ENCODE data around the gene INPP5A. TPM values are rescaled to one million over a fixed set of nuclear protein-coding genes. Genes with fewer than 3 reads are reported as not detected.
"Not testable (repeated sequence)": the region's sequence is repeated elsewhere in the genome, so short reads cannot be mapped to it uniquely, and the experiment has no call there.

The INPP5A gene
- total RNA-seq, 2 donors from 2014 or later, result 74.4 to 95.3 TPM

- no peak for DNase-seq
- intact Hi-C loops (cut with DNase I), result loop anchor here (10.0 kb wide), 2 partner anchors 65 to 105 kb away; no protein-coding TSS in a partner anchor
- no peak for ATAC-seq
Measured at GRCh38 chr10:132570265-132570664, 32.7 kb downstream of the INPP5A start.

DNA sequence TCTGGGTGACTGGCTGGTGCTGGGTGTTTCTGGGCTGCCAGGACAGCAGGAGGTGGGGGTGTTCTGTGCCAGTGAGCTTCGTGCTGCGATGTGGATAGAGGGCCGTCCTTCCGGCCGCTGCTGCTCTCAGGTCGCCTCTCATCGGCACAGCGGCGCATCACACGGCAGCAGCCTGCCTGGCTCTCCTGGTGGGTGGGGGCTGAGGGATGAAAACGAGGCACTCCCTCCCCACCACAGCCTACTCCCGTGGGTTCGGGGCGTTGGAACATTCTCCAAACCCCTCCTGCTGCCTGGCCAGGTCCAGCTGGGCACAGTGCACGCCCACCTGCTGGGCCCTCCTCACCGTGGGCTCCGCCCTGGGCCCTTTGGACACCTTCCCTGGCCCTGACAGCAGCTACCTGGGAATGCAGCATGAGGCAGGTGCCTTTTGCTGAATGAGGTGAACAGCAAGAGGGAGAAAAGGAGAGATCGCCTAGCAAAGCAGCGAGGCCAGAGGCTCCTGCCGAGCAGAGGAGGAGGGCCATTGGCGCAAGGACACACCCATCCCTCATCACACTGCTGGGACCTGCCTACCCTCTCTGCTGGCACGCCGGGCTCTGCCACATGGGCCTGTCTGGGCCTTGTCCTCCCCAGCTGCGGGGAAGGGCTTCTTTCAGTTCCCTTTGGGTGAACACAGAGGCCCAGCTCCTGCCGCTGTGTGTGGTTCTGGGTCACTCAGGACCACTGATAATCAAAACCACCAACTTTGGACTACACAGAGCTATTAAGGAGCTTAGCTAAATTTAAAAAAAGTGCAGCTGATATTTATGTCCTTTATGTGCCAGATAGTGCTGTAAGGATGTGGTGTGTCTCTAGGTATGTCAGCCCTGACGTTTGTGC is 33.4 kb downstream of the INPP5A start:
- ATAC-seq (peak; percentile 12 to 37), DNase-seq (no peak)
- intact Hi-C loops (cut with DNase I), result loop anchor here (10.0 kb wide), 2 partner anchors 64 to 106 kb away; no protein-coding TSS in a partner anchor

GRCh38 chr10:132571650-132572544 is 34.3 kb downstream of the INPP5A start:
- no peak for DNase-seq
- intact Hi-C loops (cut with DNase I), result loop anchor here (10.0 kb wide), 2 partner anchors 63 to 107 kb away; no protein-coding TSS in a partner anchor
- ATAC-seq, result peak; percentile 39 to 93

GRCh38 chr10:132572545-132572937 is 35.0 kb downstream of the INPP5A start:
- ATAC-seq, result peak; percentile 5 to 23

DNA sequence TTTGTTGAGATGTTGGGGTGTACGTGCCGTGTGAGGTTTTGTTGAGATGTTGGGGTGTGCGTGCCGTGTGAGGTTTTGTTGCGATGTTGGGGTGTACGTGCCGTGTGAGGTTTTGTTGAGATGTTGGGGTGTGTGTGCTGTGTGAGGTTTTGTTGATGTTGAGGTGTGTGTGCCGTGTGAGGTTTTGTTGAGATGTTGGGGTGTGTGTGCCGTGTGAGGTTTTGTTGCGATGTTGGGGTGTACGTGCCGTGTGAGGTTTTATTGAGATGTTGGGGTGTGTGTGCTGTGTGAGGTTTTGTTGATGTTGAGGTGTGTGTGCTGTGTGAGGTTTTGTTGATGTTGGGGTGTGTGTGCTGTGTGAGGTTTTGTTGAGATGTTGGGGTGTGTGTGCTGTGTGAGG is 35.4 kb downstream of the INPP5A start:
- not testable (repeated sequence) for ATAC-seq, DNase-seq
- intact Hi-C loops (cut with DNase I), result loop anchor here (10.0 kb wide), 2 partner anchors 62 to 108 kb away; no protein-coding TSS in a partner anchor

More at GRCh38 chr10:132572545-132572937, 35.0 kb downstream of the INPP5A start:
- intact Hi-C loops (cut with DNase I), result loop anchor here (10.0 kb wide), 2 partner anchors 62 to 108 kb away; no protein-coding TSS in a partner anchor
- DNase-seq, result no peak

- intact Hi-C loops (cut with DNase I), result loop anchor here (10.0 kb wide), 2 partner anchors 61 to 109 kb away; no protein-coding TSS in a partner anchor
- no peak for DNase-seq
- ATAC-seq, result no peak
Measured at GRCh38 chr10:132574288-132574687, 36.7 kb downstream of the INPP5A start.

- DNase-seq (no peak), ATAC-seq (no peak)
- intact Hi-C loops (cut with DNase I), result loop anchor here (5.0 to 10.0 kb wide), 4 partner anchors 33 to 110 kb away; no protein-coding TSS in a partner anchor
Measured at GRCh38 chr10:132574783-132575319, 37.3 kb downstream of the INPP5A start.

DNA sequence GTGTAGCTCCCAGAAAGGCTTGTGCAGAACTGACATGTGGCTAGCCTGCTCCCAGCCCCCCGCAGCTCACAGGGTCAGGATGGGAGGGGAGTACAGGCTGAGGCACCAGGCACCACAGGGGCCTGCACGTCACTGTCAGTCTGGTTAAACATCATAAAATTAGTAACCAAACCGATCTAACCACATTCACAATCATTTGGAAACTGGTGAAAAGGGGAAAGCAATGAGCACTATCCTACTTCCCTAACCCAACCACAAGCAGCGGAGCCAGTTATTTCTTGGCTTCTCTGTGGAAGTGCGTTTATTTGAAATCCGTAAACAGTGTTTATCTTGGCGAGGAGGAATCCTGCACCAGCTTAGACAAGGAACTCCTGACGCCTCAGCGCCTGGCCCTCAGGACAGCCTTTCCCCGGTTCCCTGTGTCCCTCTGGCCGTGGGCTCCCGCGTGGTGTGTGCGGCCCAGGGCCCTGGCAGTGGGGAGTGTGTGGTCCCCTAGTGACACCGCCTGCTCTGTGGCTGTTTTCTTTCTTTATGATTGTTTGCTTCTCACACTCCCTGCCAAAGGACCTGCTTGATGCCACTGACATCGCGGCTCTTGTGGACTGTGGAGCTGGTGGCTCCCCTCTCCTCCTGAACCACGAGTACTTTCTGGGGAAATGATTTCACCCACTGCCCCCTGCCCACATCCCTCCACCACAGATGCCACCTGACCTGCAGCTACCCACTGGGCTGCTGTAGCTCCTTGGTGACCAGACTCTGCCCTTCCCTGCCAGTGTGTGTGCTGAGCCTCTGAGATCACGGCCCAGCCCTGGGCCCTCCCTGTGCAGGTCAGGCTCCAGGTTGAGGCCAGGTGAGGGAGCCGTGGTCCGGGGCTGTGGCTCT is 38.0 kb downstream of the INPP5A start:
- DNase-seq, result peak; percentile 62
- peak; percentile 37 to 51 for ATAC-seq
- intact Hi-C loops (cut with DNase I), result loop anchor here (5.0 to 10.0 kb wide), 4 partner anchors 33 to 111 kb away; no protein-coding TSS in a partner anchor

DNA sequence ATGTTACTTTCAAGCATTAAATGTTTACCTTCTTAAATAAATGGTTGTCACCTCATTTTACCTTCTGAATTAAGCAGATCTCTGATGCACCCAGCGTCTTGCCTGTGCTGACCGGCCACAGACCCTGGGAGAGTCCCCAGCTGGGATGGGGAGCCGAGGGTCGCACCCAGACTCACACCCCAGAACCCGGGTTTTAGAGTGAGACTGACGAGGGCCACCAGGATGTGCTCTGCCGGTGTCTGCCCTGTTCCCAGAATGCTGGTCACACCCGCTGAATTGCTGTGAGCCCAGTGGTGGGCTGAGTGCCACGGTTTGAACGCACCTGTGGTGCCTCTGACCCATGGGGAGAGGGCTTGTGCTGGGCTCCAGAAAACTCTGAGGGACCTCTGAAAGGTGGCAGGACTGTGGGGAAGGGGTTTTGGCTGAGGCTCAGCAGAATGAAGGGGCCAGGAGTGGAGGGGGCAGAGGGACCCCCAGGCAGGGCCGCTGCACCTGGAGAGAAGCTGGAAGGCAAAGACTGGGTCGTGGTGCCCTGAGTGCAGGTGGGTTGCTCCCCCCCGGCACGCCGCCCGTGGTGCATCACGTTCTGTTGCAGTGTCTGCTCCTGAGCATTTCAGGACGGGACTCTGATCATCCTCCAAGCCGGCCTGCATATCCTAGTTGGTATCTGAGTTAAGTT is 39.2 kb downstream of the INPP5A start:
- no peak for ATAC-seq
- intact Hi-C loops (cut with DNase I), result loop anchor here (5.0 to 10.0 kb wide), 4 partner anchors 35 to 112 kb away; no protein-coding TSS in a partner anchor
- no peak for DNase-seq

DNA sequence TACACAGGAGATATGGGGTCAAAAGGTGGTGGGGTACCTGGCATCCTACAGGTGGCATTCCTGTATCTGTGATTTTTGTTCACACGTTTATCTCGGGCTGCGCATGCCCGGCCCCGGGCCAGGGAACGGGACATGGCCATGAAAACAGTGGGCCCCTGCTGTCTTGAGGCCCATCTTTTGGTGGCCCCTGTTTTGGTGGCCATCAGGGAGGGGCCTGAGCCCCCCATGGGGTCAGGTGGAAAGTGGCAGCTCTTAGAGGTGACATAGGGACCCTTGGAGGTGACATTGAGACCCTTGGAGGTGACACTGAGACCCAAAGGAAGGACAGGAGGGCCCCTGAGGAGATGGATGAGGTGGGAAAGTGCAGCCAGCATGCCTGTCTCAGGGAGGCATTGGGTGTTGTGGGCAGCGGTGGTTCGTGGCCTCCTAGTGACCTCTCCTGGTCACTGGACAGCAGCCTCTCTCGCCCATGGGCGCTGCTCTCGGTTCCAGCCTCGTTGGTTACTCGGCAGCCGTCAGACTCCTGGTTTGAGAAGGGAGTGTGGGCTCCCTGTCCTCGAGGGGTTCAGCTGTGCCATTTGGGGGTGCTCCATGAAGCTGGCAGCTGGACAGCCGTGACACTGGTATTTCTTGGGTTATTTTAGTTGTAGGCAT is 39.9 kb downstream of the INPP5A start:
- ATAC-seq, result peak; percentile 57 to 64
- intact Hi-C loops (cut with DNase I), result loop anchor here (5.0 to 10.0 kb wide), 4 partner anchors 35 to 113 kb away; no protein-coding TSS in a partner anchor
- DNase-seq, result no peak

- intact Hi-C loops (cut with DNase I), result loop anchor here (5.0 to 10.0 kb wide), 4 partner anchors 36 to 114 kb away; no protein-coding TSS in a partner anchor
- peak in 1 of 2 donors; percentile 13 for ATAC-seq
- DNase-seq, result no peak
Measured at GRCh38 chr10:132578287-132578951, 40.8 kb downstream of the INPP5A start.

DNA sequence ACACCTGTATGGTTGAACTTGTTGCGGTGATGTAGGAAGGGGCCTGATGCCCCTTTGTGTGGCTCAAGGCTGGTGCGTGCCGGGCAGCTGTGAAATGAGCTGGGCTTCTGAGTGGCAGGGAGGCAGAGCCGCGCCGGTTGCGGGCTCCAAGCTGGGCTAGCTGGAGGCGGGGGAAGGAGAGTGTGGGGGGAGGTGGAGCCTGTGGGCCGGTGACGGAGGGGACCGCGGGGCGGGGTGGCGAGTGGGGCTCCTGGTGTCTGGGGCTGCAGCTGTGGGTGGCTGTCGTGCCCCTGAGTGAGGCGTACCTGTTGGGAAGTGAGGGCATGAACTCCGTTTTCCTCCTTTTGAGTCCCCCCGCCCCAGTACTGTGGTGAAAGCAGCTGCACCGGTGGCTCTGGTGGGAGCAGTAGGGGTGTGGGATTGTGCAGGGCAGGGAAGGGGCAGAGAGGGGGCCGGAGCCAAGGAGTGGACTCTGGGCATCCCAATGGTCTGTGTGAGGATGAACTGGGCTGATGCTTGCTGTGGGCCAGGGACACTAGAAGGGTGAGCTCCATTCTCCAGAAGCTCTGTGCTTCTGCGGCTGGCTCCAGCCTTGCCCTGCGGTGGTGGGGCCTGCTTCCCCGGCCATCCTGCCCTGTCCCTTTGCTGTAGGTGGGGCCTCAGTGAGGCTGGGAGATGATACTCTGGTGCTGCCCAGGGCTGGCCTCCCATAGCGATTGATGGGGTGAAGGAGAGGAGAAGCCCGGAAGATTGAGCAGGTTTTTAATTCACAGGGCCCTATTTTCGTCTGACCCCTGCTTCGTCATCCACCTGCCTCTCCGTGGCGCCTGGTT is 41.7 kb downstream of the INPP5A start:
- peak in 1 of 2 donors; percentile 54 for ATAC-seq
- intact Hi-C loops (cut with DNase I), result loop anchor here (5.0 to 10.0 kb wide), 4 partner anchors 37 to 114 kb away; no protein-coding TSS in a partner anchor
- DNase-seq, result no peak

DNA sequence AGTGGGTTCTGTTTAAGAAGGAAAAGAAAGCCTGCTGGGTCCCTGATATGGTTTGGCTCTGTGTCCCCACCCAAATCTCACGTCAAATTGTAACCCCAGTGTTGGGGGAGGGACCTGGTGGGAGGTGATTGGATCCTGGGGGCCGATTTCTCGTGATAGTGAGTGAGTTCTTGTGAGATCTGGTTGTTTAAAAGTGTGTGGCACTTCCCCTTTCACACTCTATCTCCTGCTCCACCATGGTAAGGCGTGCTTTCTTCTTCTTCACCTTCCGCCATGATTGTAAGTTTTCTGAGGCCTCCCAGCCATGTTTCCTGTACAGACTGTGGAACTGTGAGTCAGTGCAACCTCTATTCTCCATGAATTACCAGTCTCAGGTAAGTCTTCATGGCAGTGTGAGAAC is 42.6 kb downstream of the INPP5A start:
- ATAC-seq (no peak), DNase-seq (no peak)
- intact Hi-C loops (cut with DNase I), result no loop called here

DNA sequence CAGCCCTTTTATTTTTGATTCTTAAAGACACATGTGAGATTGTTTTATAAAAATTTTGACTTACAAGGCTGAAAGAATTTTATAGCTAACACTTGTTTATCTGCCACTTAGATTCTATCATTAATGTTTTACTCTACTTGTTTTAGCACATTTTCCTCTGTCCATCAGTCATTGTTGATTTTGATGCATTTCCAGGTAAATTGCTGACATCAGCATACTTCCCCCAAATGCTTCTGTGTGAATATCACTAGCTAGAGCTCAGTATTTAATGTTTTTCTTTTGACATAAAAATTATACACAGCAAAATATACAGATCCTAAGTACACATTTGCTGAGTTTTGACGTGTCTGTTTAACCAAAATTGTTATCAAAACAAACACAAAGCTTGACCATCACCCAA is 43.0 kb downstream of the INPP5A start:
- intact Hi-C loops (cut with DNase I), result no loop called here
- ATAC-seq (no peak), DNase-seq (no peak)

- intact Hi-C loops (cut with DNase I), result no loop called here
- ATAC-seq (no peak), DNase-seq (no peak)
Measured at GRCh38 chr10:132582137-132582536, 44.5 kb downstream of the INPP5A start.

Measured in left cardiac atrium (tissue), 4 donors.